Stimulated activated CD4-positive, alpha-beta T cell treated with anti-CD3 and anti-CD28 coated beads, TNF-alpha, amount 100 ng/mL, for 48 hours (primary cell): ENCODE measurements around the gene PALLD.
A peak's percentile ranks its signal among the peaks of the same experiment; 100 is the strongest.

Source experiments
- DNase-seq, 3 donors: peaks; one replicate each; pipeline ENCODE4 v3.0.0-alpha.2; 2020; ENCODE audit warnings: low read depth in 3 of 3

PALLD gene

DNA sequence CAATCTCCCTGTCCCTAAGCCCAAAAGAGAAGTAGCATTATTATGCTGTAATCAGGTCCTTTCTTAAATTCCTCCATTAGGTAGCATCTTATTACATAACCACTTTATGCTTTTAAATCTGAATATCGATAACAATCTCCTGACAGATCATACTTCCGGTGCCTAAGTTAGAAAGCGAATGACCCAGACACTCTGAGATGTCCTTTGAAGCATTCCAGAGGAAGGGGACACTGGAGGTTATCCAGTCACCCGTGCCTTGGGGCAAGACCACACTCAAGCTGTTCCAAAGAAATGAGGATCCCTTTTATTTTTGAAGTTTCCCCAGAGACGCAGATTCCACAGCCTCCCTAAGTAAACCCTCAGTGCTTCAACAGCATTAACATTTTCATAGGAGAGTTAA, 125.7 kb downstream of the PALLD start:
- no peak for DNase-seq

DNA sequence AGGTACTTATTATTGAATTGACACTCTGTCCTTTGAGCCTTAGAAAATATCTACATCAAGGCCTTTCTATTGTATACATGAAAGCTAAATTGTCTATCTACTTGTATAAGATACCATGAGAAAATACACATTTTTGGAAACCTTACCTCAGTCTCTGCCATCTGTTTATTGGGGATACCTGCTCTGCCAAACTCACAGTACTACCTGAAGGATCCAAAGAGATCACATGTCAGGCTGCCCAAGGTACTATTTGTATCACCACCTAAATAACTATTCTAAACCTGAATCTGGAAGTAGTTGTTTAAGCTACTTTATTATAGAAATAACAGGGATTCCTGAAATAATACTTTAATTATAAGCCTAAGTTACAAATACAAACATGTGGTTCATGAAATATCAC, 126.2 kb downstream of the PALLD start:
- DNase-seq = no peak

GRCh38 chr4:168623484-168623883, 126.6 kb downstream of the PALLD start:
- DNase-seq = no peak

GRCh38 chr4:168628251-168628650, 131.4 kb downstream of the PALLD start:
- DNase-seq = no peak

GRCh38 chr4:168629566-168629965, 132.7 kb downstream of the PALLD start:
- no peak for DNase-seq

DNA sequence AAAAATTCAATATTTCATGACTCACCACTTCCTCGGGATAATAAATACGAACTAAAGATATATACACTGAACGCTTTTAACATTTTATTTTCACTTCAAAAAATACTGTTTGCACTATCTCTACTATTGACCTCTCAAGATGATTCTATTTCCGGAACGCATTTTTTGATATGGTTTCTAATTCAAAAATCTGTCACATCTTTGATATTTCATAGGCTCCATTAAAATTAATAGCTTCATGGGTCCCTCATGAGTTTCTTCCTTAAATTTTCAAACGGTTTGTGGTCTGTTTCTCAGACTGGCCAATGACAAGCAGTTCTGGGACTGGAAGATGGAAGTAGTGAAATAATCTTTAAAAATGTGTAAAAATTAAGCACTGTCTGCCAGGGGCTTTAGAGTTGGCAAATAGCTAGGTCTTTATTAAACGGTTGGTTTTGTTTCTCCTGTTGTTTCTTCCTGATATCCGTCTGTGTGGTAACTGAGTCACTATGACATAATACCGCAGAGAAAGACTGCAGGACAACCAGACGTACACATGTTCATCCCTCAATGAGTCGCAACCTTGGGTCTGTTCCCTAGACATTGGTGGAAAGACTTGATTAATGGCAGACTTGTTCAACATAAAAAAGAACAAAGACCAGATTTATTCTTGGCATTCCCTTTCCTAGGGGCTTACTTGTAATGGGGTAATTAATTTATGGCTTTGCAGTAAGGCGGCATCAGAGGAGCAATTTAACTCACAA, 133.8 kb downstream of the PALLD start:
- no peak for DNase-seq

- DNase-seq = peak in 1 of 3 donors; percentile 2
Measured at GRCh38 chr4:168631241-168632162, 134.7 kb downstream of the PALLD start.

DNA sequence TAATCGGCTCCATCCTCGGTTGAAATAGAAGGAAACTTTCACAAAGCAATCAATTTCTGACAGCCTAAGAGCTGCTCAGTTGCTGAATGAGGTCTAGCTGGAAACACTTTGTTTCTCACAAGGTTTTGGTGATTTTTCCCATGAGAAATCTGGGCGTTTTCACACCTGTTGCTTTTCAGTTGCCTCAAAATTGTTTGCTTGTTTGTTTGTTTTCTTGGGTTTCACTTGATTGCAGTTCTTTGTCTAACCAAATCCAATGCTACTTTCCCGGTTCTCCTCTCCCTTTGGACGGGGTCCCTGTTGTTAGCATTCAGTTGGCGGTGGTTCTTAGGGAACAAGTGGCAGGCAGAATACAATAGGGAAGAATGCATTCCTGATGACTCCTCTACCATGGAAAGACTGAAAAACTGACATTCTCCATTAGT, 135.5 kb downstream of the PALLD start:
- no peak for DNase-seq

- DNase-seq = no peak
Measured at GRCh38 chr4:168633064-168633463, 136.2 kb downstream of the PALLD start.

GRCh38 chr4:168633496-168633895, 136.6 kb downstream of the PALLD start:
- no peak for DNase-seq

DNA sequence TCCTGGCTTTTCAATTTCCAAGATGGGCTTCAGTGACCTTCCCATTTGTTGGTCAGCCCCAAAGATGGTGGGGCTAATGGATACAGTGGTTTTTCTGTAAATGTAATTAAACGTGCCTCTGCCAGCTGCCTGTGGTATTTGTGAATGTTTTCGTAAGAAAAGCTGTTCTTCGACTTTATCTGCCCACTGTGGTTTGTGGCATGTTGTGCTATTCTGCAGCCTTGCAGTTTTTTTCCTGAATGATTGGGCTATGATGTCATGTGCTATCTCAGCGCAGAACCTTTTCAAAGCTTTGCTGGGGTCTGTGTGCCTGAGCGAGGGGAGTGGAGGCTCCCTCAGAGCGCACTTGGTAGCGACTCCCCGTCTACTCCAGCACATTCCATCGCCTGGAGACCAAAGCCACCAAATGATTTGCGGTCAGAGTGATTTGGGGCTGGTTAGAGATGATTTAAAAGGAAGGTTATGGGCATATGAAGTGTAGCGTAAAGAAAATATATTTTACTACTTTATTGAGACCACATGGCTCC, 137.5 kb downstream of the PALLD start:
- DNase-seq = no peak

DNA sequence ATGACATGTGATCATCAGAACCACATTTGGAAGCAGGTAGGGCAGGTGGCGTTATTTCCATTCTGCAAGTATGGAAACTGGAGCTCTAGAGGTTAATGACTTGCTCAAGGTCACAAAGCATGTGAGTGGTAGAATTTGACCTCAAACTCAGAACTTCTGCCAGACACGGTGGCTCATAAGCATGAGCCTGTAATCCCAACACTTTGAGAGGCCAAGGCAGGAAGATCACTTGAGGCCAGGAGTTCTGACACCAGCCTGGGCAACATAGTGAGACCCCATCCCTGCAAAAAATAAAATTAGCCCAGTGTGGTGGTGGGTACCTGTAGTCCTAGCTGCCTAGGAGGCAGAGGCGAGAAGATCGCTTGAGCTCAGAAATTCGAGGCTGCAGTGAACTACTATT, 139.2 kb downstream of the PALLD start:
- no peak for DNase-seq

- no peak for DNase-seq
Measured at GRCh38 chr4:168636506-168637196, 139.8 kb downstream of the PALLD start.

- no peak for DNase-seq
Measured at GRCh38 chr4:168637872-168638756, 141.3 kb downstream of the PALLD start.

DNA sequence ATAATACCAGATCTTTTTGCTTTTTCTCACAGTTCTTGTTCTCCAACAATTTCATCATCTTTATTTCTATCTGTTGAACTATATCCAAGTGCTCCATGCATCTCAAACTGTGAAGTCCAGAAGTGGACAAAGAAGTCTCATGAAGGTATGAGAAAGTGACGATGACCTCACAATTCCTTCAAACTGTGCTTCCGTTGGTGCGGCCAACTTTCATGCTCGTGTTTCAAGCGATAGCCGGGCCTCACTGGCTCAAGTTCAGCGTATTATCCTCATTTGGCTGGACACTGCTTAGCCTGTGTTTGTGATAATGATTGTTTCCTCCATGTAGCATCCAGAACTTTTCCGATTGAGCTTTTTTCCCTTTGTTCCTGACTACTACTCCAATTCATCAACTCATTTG, 143.1 kb downstream of the PALLD start:
- no peak for DNase-seq

DNA sequence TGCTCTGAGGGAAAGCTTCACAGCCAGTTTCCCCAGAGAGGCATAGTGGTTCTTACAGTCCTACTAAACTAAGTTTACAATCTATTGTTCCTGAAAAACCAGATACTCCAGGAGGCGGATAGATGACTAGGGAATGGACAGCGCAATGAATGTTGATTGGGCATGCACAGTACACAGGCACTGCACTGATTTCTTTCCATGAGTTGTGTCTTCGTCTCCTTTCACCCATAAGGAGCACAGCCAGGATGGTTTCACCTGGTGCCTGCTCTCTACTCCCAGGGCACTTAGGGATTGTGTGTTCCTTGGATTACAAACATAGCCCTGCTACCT, 144.9 kb downstream of the PALLD start:
- DNase-seq = no peak

DNA sequence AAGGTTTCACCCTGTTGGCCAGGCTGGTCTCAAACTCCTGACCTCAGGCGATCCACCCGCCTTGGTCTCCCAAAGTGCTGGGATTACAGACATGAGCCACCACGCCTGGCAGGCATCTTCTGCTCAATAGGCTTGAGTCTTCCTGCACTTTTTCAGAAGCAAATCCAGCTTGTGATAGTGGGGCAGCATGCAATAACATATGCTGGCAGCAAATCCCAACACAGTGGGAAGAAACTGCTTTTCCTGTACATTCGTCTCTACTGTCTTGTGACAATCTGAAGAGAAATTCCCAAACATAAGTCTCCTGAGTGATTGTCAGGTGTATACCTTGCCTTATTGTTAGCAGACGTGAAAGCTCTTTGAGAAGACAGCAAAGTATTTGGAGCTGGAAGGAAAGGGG, 145.7 kb downstream of the PALLD start:
- no peak for DNase-seq

DNA sequence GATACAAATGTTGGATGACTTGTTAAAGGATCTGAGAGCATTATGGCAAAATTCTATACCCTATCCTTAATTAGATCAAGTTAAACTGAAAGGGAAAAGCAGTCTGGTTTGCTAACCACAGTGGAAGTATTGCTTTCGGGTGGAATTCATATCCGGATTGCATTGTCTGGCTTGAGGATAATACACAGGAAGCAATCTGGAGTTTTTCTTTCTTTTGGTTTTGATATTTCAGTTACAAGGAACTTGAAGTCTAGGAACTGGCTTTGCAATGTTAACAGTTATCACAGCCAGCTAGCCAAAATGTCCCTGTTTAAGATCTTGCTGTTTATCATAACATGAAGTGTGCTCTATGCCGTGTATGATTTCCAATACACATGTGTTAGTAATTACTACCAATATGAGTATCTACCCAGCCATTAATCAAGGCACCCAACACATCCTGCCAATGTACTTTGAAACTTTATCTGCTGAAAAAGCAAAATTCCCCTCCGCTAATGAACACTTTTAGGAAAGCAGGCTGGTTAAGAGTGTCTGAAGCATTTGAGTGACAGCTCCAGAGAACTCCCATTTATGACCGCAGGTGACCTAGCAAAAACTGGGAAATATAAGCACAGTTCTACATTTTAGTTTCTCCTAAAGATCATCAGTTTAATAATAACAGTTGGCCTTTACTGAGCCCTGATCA, 146.4 kb downstream of the PALLD start:
- no peak for DNase-seq

- DNase-seq = no peak
Measured at GRCh38 chr4:168643796-168644159, 146.9 kb downstream of the PALLD start.

DNA sequence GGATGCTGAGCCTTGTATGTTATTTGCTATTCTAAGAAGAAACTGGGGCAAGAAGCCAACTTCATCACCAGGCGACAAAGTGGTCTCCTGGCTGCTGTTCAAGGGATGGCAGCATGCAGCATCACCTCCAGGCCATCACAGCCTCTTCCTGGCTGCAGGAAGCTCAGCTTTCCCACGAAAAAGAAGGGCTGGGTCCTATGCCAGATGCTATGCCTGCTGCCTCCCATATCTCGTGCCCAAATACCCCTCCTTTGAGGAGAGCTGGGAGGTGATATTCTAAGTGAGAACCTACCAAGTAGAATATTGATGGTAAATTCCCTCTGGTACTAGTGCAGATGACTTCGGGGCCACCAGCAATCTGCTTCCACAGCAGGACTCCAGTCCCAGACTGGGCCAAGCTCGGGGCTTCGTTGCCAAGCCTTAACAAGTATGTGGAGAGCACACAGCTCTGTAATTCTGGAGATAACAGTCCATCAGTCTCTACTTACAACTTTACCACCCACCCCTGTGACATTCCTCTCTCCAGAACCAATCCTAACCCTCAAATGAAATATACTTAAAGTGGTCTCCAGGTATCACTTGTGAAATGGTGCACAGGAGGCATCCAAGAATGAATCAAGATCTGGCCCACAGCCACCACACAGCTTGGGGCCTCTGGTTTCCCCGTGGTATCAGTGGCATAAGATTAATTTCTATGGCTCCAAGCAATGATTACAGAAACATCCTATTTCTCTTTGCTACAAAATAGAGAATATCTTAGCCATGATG, 149.3 kb downstream of the PALLD start:
- no peak for DNase-seq
